Activated CD4-positive, alpha-beta T cell treated with anti-CD3 and anti-CD28 coated beads for 48 hours (primary cell): Measurements from ENCODE around the gene FAM107B.
"Not testable (repeated sequence)": the region's sequence is repeated elsewhere in the genome, so short reads cannot be mapped to it uniquely, and the experiment has no call there.

Experiments
- DNase-seq: peaks from one replicate; pipeline ENCODE4 v3.0.0-alpha.2; 2020

Gene FAM107B

GRCh38 chr10:14774797-14775196 is at the start of gene FAM107B:
TSS of gene FAM107B (minus strand) at chr10:14774897. CDS start at chr10:14774663, 234 bp downstream.
- no peak for DNase-seq

GRCh38 chr10:14823966-14824365 is 49.3 kb upstream of the FAM107B start:
- DNase-seq, result no peak

GRCh38 chr10:14822879-14823755 is 48.4 kb upstream of the FAM107B start:
- DNase-seq, result peak; percentile 49

GRCh38 chr10:14821635-14822375 is 47.1 kb upstream of the FAM107B start:
- no peak for DNase-seq

GRCh38 chr10:14820775-14821154 is 46.1 kb upstream of the FAM107B start:
- DNase-seq, result no peak

GRCh38 chr10:14820010-14820774 is 45.5 kb upstream of the FAM107B start:
- no peak for DNase-seq

- not testable (repeated sequence) for DNase-seq
Measured at GRCh38 chr10:14816717-14817116, 42.0 kb upstream of the FAM107B start.

GRCh38 chr10:14815681-14816080 is 41.0 kb upstream of the FAM107B start:
- DNase-seq, result no peak

GRCh38 chr10:14812271-14812670 is 37.6 kb upstream of the FAM107B start:
- no peak for DNase-seq

GRCh38 chr10:14810969-14811953 is 36.6 kb upstream of the FAM107B start:
- DNase-seq, result no peak

- DNase-seq, result no peak
Measured at GRCh38 chr10:14806318-14806717, 31.6 kb upstream of the FAM107B start.

GRCh38 chr10:14803827-14804226 is 29.1 kb upstream of the FAM107B start:
- no peak for DNase-seq

- DNase-seq, result no peak
Measured at GRCh38 chr10:14801723-14802122, 27.0 kb upstream of the FAM107B start.

- no peak for DNase-seq
Measured at GRCh38 chr10:14800397-14800796, 25.7 kb upstream of the FAM107B start.

GRCh38 chr10:14798636-14799035 is 23.9 kb upstream of the FAM107B start:
- DNase-seq, result no peak

- DNase-seq, result no peak
Measured at GRCh38 chr10:14787938-14788337, 13.2 kb upstream of the FAM107B start.

- DNase-seq, result no peak
Measured at GRCh38 chr10:14784459-14785055, 9.9 kb upstream of the FAM107B start.

GRCh38 chr10:14782691-14783363 is 8.1 kb upstream of the FAM107B start:
- DNase-seq, result peak; percentile 15

- DNase-seq, result no peak
Measured at GRCh38 chr10:14781763-14782162, 7.1 kb upstream of the FAM107B start.

GRCh38 chr10:14779001-14779651 is 4.4 kb upstream of the FAM107B start:
- DNase-seq, result no peak
